Esophagus squamous epithelium (tissue), 5 donors: ENCODE measurements around the gene METTL21A. TPM values are rescaled to one million over a fixed set of nuclear protein-coding genes. Genes with fewer than 3 reads are reported as not detected.

Source experiments
- DNase-seq: peaks from one replicate; lab custom pipeline; 2025; lab: John Stamatoyannopoulos, UW
- H3K27ac ChIP-seq, 4 donors: fragments of 200-600 bp; sonication (generic); one replicate each; pipeline ENCODE4 v1.5.1; 2016 to 2019; ENCODE audit warnings: mild to moderate bottlenecking in 1 of 4
- H3K27me3 ChIP-seq, 4 donors: fragments of 200-600 bp; sonication (generic); 1 replicate in 3 of 4; 2 replicates in 1 of 4; pipeline versions ENCODE4 v1.5.1 to v1.6.0; 2017 to 2021; ENCODE audit warnings: antibody characterized with exemption in 1 of 4
- H3K36me3 ChIP-seq, 3 donors: fragments of 200-600 bp; sonication (generic); one replicate each; pipeline ENCODE4 v1.5.1; 2016 to 2019
- H3K4me1 ChIP-seq, 3 donors: fragments of 200-600 bp; sonication (generic); one replicate each; pipeline ENCODE4 v1.5.1; 2017 to 2019
- H3K4me3 ChIP-seq, 4 donors: fragments of 200-600 bp; sonication (generic); 1 replicate in 3 of 4; 2 replicates in 1 of 4; pipeline ENCODE4 v1.5.1; 2016 to 2019; ENCODE audit warnings: mild to moderate bottlenecking in 2 of 4, moderate library complexity in 1 of 4
- H3K9me3 ChIP-seq, 3 donors: fragments of 200-600 bp; sonication (generic); one replicate each; pipeline ENCODE4 v1.5.1; 2016 to 2019
- POLR2A ChIP-seq, 4 donors: fragments of 450-650 bp; IDR thresholded peaks; one replicate each; pipeline ENCODE4 v1.6.1; 2017; ENCODE audit warnings: antibody characterized with exemption in 4 of 4, mild to moderate bottlenecking in 4 of 4, moderate library complexity in 3 of 4
- WGBS, 2 donors: methylation state at CpG; one replicate each; pipeline ENCODE4 v1.1.5; 2018; 5-methylcytosine and 5-hydroxymethylcytosine counted together
- intact Hi-C: fragments of 100-400 bp; cut with DNase I; formaldehyde crosslinking; loops from one replicate; pipeline ENCODE4 v1.15.0; 2022
- small RNA-seq, 4 donors: library from RNA; depleted of rRNA; stranded (forward); fragments of <200 nt; gene quantifications; one replicate each; pipeline ENCODE3, GENCODE V24; 2016
- total RNA-seq, 4 donors: library from RNA; depleted of rRNA; stranded (reverse); fragments of >200 nt; gene quantifications; one replicate each; pipeline ENCODE4 v1.1.0, GENCODE V29; 2016
- TF ChIP-seq, protein P1 (sequence below), 6 experiments: fragments of 450-650 bp in 4 of 6; fragments of 200-600 bp in 2 of 6; sonication (generic) in 2 of 6; IDR thresholded peaks; one replicate each; pipeline ENCODE4 v1.5.1; 2016 to 2019; ENCODE audit warnings: antibody characterized with exemption in 6 of 6, mild to moderate bottlenecking in 4 of 6, moderate library complexity in 4 of 6
- donor health status: DM: yes; HTN: yes; CAD: no.

The METTL21A gene
- total RNA-seq, 4 donors from 2014 or later, result 7.1 to 35.8 (median 10.4) TPM

DNA sequence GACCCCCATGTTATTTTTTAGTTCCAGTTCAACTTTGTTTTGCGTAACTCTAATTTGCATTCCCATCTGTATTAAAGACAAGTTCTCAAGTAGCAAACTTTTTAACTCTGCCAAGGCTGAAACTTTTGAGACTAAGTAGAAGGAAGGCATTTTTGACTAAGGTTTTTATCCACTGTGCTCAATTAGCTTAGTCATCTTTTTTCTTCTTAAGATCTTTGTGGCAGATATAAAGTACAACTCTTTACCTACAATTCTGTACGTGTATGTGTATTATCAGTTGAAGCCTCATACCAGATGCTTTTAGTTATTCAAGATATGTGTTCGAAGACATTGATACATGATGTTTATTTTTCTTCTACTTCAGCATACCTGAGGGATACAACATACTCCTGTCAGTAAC lies 53.8 kb downstream of the METTL21A start:
- 80 to 99% methylated on average over 3 of the region's 3 CpGs for WGBS, 2 donors
- DNase-seq, result no peak
- TF ChIP-seq POLR2A (IDR thresholded peaks at IDR 0.05), result no peak
- TF ChIP-seq, protein P1, sequence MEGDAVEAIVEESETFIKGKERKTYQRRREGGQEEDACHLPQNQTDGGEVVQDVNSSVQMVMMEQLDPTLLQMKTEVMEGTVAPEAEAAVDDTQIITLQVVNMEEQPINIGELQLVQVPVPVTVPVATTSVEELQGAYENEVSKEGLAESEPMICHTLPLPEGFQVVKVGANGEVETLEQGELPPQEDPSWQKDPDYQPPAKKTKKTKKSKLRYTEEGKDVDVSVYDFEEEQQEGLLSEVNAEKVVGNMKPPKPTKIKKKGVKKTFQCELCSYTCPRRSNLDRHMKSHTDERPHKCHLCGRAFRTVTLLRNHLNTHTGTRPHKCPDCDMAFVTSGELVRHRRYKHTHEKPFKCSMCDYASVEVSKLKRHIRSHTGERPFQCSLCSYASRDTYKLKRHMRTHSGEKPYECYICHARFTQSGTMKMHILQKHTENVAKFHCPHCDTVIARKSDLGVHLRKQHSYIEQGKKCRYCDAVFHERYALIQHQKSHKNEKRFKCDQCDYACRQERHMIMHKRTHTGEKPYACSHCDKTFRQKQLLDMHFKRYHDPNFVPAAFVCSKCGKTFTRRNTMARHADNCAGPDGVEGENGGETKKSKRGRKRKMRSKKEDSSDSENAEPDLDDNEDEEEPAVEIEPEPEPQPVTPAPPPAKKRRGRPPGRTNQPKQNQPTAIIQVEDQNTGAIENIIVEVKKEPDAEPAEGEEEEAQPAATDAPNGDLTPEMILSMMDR (IDR thresholded peaks at IDR 0.05), result no peak
- Histone ChIP-seq H3K4me3 (no peak overlapping the region), H3K27me3 (no peaks in the 10 kb centered on the region), H3K9me3 (no peaks in the 10 kb centered on the region), H3K4me1 (no peaks in the 10 kb centered on the region), H3K36me3 (peaks cover 0 to 100% (median 7%) of the 10 kb centered on the region in 3 donors), H3K27ac (no peak overlapping the region)
- intact Hi-C loops, result no loop called here

DNA sequence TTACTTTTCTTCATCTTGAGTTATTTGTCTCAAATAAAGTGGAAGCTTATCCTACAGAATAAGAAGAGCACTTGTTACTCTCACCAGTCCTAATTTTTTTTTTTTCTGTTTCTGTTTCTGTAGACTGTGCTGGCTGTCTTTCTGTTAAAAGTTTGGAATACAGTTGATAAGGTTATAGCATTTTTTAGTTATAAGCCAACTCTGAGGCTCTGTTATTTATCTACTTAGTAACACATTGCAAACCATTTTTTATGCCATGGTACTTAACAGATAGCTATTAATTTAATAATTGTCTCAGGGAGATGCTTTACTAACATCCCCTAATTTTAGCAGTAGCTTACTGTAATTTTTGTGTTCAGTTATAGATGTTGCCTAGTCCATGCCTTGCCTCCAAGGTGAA lies 57.5 kb downstream of the METTL21A start:
- H3K4me1 ChIP-seq, result no peaks in the 10 kb centered on the region
- peaks cover 0 to 92% (median 7%) of the 10 kb centered on the region in 3 donors for H3K36me3 ChIP-seq
- no peak overlapping the region for H3K4me3 ChIP-seq
- H3K27me3 ChIP-seq, result no peaks in the 10 kb centered on the region
- no peak for DNase-seq
- no peaks in the 10 kb centered on the region for H3K9me3 ChIP-seq
- intact Hi-C loops, result no loop called here
- TF ChIP-seq, protein P1 (IDR thresholded peaks at IDR 0.05), result no peak
- no peak for TF ChIP-seq POLR2A (IDR thresholded peaks at IDR 0.05)
- H3K27ac ChIP-seq, result no peak overlapping the region

DNA sequence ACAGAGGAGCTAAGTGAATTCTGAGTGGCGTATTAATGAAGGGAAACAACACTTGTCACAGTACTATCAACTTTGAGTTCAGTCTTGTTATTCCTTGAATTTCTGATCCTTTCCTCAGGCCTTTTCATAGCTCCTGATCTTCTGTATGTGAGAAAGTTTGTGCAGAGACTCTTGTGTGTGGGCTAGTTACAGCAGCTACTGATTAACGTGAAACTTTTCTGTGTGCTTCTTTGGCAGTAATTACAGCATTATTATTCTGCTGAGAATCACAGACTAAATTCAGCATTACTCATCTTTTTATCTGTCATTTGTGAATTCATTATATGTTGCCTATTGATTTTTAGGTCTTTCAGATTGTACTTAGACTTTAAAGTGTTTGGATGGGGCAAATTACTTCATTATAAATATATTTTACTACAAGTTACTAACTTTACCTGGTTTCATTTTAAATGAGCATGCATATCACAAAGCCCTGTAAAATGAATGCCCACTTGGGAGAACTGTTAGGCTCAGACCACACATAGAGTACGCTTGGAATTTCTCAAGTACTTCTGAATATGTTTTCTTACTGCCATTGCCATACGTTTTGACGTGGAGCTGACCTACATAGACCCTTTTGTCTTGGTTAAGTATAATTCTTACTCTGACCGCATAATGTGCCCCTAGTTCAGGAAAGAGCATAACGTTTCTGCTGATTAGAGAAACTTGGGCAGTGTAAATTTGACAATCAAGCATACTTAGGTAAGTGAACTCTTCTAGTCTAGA lies 59.3 kb downstream of the METTL21A start:
- intact Hi-C loops, result no loop called here
- Histone ChIP-seq H3K9me3 (no peaks in the 10 kb centered on the region), H3K4me3 (no peak overlapping the region), H3K27me3 (no peaks in the 10 kb centered on the region), H3K36me3 (peaks cover 0 to 92% (median under 1%) of the 10 kb centered on the region in 3 donors), H3K27ac (no peak overlapping the region), H3K4me1 (peaks cover 0 to 5% (median 0%) of the 10 kb centered on the region in 3 donors)
- DNase-seq, result no peak
- WGBS, 2 donors, result 82 to 91% methylated on average over 7 of the region's 7 CpGs
- TF ChIP-seq, protein P1 (IDR thresholded peaks at IDR 0.05), result no peak

Small RNAs within 50 kb of the gene (small RNA-seq; reads per million reads assigned to genes)
- gene RPS29P9, result 0 reads per million in 4 donors

Other genes with a start within 250 kb of the METTL21A start
- gene CREB1, start 95.4 kb downstream of the METTL21A start, total RNA-seq, result 10 to 100 TPM; 33.9 to 44.3 (median 37.1) TPM
- 10 to 100 TPM; 12.6 to 24.8 (median 15.4) TPM for gene CCNYL1, start 86.2 kb upstream of the METTL21A start, total RNA-seq
- 10 to 100 TPM in 1 of 4 donors, 1 to 10 TPM in 3; 7.2 to 11.3 (median 8.6) TPM for gene FZD5, start 144.5 kb upstream of the METTL21A start, total RNA-seq